Activated T-cell treated with anti-CD3 and anti-CD28 coated beads, Interleukin-2, amount 50 U/mL, for 72 hours (primary cell): ENCODE measurements around the gene DCST1. TPM values are rescaled to one million over a fixed set of nuclear protein-coding genes. Genes with fewer than 3 reads are reported as not detected.

Experiments used
- ATAC-seq, 2 donors: fragments of 150-1000 bp; cut with Tn5 transposase; replicated peaks in 1 of 2; 2 replicates each; pipeline ENCODE4 v1.10.0; 2021; ENCODE audit warnings: moderate library complexity in 2 of 2, mild to moderate bottlenecking in 1 of 2
- DNase-seq, 2 donors: peaks; one replicate each; pipeline ENCODE4 v3.0.0; 2021 to 2022; ENCODE audit warnings: mixed read lengths in 1 of 2
- H3K27ac Mint-ChIP-seq: one replicate; pipeline ENCODE4 v1.8.0; 2022; ENCODE audit warnings: mild to moderate bottlenecking, moderate library complexity, mixed read lengths
- H3K27me3 Mint-ChIP-seq: one replicate; pipeline ENCODE4 v1.8.0; 2022; ENCODE audit warnings: low read depth, mixed read lengths
- H3K36me3 Mint-ChIP-seq, 2 donors: one replicate each; pipeline ENCODE4 v1.8.0; 2022; ENCODE audit warnings: mixed read lengths in 2 of 2, mild to moderate bottlenecking in 1 of 2; ENCODE audit not compliant: insufficient read depth in 2 of 2
- H3K4me1 Mint-ChIP-seq: one replicate; pipeline ENCODE4 v1.8.0; 2022; ENCODE audit warnings: low read depth, mixed read lengths
- H3K4me3 Mint-ChIP-seq, 2 donors: one replicate each; pipeline ENCODE4 v1.8.0; 2022; ENCODE audit warnings: mild to moderate bottlenecking in 2 of 2, mixed read lengths in 2 of 2, moderate library complexity in 2 of 2
- H3K9me3 Mint-ChIP-seq, 2 donors: one replicate each; pipeline ENCODE4 v1.8.0; 2022; ENCODE audit warnings: mixed read lengths in 2 of 2
- total RNA-seq, 2 donors: library from RNA; stranded (reverse); gene quantifications; one replicate each; pipeline ENCODE4 v1.2.3, GENCODE V29; 2022

The DCST1 gene
- total RNA-seq, 2 donors from 2014 or later, result 0.10 TPM; not detected in 1

DNA sequence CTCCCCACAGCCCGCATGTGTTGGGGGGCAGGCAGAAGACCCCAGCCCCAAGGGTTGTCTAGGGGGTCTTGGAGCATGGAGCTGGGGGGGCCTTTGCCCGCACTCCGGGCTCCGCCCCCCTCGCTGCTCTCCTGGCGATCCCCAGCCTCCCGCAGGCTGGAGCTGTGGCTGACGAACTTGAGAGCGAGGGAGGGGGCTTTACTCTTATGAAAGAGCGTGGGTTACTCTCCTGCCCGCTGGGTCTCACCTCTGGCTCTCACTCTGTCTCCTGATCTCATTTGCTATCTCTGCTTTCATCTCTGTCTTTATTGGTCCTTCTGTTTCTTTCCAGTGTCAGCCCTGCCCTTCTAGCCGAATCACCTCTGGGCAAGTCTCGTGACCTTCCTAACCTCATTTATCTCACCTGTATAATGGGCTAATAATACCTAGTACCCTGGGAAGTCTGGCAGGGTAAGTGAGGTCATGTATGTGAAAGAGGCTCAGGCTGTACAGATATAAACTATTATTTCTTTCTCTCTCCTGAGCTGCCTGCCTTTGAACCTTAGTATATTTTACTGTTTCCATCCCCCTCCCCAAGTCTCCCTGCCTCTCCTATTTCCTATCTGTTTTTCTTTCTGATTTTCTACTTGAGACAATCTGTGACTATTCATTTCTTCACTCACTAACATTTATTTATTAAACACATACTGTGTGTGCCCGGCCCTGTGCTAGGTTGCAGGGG, 30.6 kb downstream of the DCST1 start:
- H3K9me3 Mint-ChIP-seq, result no peaks in the 10 kb centered on the region
- H3K27ac Mint-ChIP-seq, result peak overlapping the region; percentile 2
- ATAC-seq (peak; percentile 25 to 31), DNase-seq (peak; percentile 29 to 48)
- H3K4me1 Mint-ChIP-seq, result peaks cover 37% of the 10 kb centered on the region
- peak overlapping the region; percentile 80 to 87 for H3K4me3 Mint-ChIP-seq
- peaks cover 1 to 2% of the 10 kb centered on the region in 2 donors for H3K36me3 Mint-ChIP-seq
- H3K27me3 Mint-ChIP-seq, result no peaks in the 10 kb centered on the region

DNA sequence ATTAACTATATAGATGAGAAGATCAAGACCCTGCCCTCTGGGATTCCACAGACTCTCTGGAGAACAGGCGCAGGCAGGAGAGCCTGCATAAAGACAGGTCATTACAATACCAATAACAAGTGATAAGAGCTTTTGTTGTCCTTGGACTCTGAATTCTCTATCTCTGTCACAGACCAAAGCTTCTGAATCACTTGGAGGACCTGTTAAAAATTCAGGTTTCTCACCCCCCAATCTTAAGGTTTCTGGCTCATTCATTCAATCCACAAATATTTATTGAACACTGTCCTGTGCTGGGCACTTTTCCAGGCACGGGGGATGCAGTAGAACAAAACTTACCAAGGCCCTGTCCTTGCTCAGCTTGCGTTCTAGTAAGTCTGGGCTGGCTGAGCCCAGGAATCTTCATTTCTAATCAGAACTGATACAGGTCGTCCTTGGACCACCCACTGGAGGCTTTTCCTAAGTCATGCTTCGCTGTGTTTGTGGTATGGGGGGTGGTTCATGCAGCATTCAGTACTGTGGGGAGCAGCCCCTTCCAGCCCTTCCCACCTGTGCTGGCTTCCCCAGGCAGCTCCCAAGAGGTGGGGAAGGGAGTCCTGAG, 31.3 kb downstream of the DCST1 start:
- peak overlapping the region; percentile 2 for H3K27ac Mint-ChIP-seq
- H3K36me3 Mint-ChIP-seq, result peaks cover 1 to 2% of the 10 kb centered on the region in 2 donors
- no peak for ATAC-seq
- H3K4me1 Mint-ChIP-seq, result peaks cover 37% of the 10 kb centered on the region
- no peaks in the 10 kb centered on the region for H3K9me3 Mint-ChIP-seq
- peak overlapping the region; percentile 80 to 87 for H3K4me3 Mint-ChIP-seq
- no peaks in the 10 kb centered on the region for H3K27me3 Mint-ChIP-seq
- no peak for DNase-seq

DNA sequence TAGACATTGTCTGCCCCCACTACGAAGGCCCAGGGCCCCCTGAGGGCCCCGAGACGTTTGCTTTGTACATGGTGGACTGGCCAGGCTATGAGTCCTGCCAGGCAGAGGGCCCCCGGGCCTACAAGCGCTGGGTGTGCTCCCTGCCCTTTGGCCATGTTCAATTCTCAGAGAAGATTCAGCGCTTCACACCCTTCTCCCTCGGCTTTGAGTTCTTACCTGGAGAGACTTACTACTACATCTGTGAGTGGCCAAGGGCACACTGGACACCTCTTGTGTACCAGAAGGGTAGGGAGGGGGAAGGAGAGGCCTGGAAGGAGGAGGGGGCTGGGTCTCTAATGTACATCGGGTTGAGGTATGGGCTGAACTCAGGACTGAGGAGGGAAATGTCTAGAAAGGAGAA, 33.2 kb downstream of the DCST1 start:
- peaks cover 32% of the 10 kb centered on the region for H3K4me1 Mint-ChIP-seq
- no peak overlapping the region for H3K27ac Mint-ChIP-seq
- ATAC-seq (no peak), DNase-seq (no peak)
- no peaks in the 10 kb centered on the region for H3K27me3 Mint-ChIP-seq
- H3K9me3 Mint-ChIP-seq, result no peaks in the 10 kb centered on the region
- no peak overlapping the region for H3K4me3 Mint-ChIP-seq
- peaks cover 1 to 2% of the 10 kb centered on the region in 2 donors for H3K36me3 Mint-ChIP-seq

DNA sequence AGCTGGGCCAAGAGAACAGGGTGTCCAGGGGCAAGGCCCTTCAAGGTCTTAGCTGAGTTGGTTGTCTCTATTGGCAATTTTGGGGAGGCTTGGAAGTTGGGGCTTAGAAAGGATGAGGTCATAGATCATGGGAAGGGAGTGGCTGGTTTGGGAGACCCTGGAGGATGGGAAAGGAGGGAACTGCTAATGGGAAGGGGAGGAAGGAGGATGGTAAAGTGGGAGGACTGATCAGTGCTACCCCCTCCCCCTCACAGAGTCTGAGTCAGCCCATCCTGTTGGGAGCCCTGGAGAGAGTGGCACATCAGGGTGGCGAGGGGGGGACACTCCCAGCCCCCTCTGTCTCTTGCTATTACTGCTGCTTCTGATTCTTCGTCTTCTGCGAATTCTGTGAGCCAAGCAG, 35.0 kb downstream of the DCST1 start:
- DNase-seq (no peak), ATAC-seq (no peak)
- H3K9me3 Mint-ChIP-seq, result no peaks in the 10 kb centered on the region
- peaks cover 1 to 2% of the 10 kb centered on the region in 2 donors for H3K36me3 Mint-ChIP-seq
- H3K27me3 Mint-ChIP-seq, result no peaks in the 10 kb centered on the region
- H3K4me3 Mint-ChIP-seq, result no peak overlapping the region
- H3K4me1 Mint-ChIP-seq, result peaks cover 24% of the 10 kb centered on the region
- no peak overlapping the region for H3K27ac Mint-ChIP-seq

DNA sequence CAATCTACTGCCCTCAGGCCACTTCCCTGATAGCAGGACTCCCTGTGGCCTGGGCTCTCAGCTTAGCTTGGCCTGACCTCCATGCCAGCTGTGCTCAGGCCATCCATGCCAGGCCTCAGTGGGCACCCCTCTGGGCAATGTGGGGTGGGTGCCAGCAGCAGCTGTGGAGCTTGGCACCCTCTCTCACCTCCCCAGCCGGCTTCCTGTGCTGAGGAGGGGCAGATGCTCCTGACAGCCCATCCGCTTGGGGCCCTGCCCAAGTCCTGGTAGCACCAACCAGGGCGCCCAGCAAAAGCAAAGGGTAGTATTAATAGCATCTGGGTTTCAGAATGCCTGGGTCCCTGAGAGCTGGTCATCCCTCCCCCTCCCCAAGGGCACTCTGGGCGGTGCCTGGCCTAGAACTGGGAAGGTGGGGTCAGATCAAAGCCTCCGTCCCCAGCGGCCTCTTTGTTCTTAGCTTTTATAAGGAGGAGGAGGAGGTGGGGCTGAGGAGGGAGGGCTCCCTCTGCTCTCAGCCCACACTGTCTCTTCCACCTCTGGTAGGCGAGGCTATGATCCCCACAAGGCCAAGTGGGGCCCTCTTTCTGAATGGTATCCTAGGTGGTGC, 36.0 kb downstream of the DCST1 start:
- Mint-ChIP-seq H3K27ac (no peak overlapping the region), H3K9me3 (no peaks in the 10 kb centered on the region), H3K27me3 (no peaks in the 10 kb centered on the region), H3K4me1 (peaks cover 23% of the 10 kb centered on the region), H3K4me3 (no peak overlapping the region), H3K36me3 (peaks cover 0 to 1% of the 10 kb centered on the region in 2 donors)
- DNase-seq, result no peak
- no peak for ATAC-seq

DNA sequence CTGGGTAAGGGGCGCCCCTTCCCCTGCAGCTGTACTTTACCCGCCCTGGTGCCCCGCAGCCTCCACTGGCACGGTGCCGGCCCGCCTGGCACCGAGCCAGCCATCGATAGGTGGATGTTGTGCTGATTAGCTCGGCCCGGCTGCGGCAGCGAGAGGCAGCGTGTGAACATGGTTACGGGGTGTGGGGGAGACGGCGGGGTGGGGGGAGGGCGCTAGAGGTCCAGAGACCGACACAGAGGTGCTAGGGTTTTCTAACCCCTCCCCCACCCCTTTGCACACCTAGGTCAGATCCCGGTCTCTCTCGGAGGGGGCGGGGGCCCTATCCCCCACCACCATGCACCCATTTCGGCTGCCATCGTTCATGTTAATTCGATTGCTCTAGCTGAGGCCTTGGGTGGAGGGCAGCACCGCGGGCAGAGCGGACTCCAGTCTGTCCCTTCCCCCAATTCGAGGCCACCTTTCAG, 36.6 kb downstream of the DCST1 start:
- peaks cover 0 to 1% of the 10 kb centered on the region in 2 donors for H3K36me3 Mint-ChIP-seq
- DNase-seq (no peak), ATAC-seq (no peak)
- H3K27ac Mint-ChIP-seq, result no peak overlapping the region
- H3K9me3 Mint-ChIP-seq, result no peaks in the 10 kb centered on the region
- peak overlapping the region; percentile 28 to 62 for H3K4me3 Mint-ChIP-seq
- no peaks in the 10 kb centered on the region for H3K27me3 Mint-ChIP-seq
- H3K4me1 Mint-ChIP-seq, result peaks cover 19% of the 10 kb centered on the region

DNA sequence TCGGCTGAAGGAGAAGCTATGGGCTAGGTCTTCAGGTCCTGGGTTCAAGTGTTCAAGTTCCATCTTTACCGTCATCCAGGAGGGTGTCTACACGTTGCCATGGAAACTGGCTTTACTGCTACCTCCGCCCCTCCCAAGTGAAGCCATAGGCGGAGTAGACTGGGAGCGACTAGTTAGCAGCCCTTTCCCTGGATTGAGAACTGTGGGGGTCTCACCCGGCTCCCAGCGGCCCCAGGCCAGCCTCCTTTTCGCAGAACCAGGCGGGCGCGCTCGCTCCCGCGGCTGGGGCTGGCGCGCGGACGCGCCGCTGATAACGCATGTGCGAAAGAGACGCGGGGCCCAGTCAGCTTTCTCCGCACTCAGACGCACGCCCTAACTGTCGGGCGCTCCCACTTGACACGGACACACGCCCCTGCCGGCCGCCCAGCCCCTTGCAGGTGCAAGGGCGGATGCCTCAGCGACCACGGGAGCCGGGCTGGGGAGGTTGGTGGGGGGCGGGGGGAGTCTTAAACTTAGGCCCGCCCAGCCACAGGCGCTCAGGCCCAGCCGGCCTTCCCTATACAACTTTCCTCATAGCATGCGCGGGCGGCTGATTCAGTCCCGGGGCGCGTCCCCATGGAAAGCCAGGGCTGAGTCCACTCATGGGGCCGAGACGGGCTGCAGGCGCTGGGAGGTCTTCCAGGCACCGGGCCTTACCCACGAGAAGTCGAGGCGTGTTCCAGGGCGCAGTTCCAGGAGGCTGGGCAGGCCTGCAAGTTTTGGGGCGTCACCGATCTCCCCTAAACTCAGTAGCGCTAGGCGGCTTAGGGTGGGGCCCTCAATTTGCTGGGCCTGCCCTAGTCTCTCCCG, 37.3 kb downstream of the DCST1 start:
- Mint-ChIP-seq H3K4me1 (peaks cover 19% of the 10 kb centered on the region), H3K36me3 (peaks cover 0 to 1% of the 10 kb centered on the region in 2 donors), H3K9me3 (no peaks in the 10 kb centered on the region), H3K27ac (no peak overlapping the region), H3K4me3 (peak overlapping the region; percentile 28 to 62), H3K27me3 (no peaks in the 10 kb centered on the region)
- DNase-seq, result peak; percentile 80 to 88
- ATAC-seq, result peak; percentile 96 to 97

DNA sequence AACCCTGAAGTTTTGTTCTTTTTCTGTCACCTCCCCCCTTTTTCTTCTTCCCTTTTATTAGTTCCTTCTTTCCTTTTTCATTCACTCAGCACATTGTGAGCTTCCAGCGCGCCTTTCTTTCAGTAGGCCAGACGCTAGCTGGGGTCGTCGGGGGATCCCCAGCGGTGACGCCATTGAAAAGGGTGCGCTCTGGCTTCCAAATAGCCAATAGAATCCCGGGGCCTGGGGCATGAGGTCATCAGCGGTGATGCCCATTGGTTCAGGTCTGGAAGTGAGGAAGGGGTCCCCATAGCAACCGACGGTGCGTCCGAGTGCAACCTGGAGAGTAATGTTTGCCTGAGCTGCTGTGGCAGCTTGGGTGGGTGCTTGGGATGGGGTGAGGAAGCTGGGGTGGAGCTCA, 38.1 kb downstream of the DCST1 start:
- H3K27me3 Mint-ChIP-seq, result no peaks in the 10 kb centered on the region
- DNase-seq (no peak), ATAC-seq (no peak)
- no peak overlapping the region for H3K27ac Mint-ChIP-seq
- peaks cover 0 to 1% of the 10 kb centered on the region in 2 donors for H3K36me3 Mint-ChIP-seq
- H3K4me1 Mint-ChIP-seq, result peaks cover 15% of the 10 kb centered on the region
- peak overlapping the region; percentile 28 to 45 for H3K4me3 Mint-ChIP-seq
- no peaks in the 10 kb centered on the region for H3K9me3 Mint-ChIP-seq

DNA sequence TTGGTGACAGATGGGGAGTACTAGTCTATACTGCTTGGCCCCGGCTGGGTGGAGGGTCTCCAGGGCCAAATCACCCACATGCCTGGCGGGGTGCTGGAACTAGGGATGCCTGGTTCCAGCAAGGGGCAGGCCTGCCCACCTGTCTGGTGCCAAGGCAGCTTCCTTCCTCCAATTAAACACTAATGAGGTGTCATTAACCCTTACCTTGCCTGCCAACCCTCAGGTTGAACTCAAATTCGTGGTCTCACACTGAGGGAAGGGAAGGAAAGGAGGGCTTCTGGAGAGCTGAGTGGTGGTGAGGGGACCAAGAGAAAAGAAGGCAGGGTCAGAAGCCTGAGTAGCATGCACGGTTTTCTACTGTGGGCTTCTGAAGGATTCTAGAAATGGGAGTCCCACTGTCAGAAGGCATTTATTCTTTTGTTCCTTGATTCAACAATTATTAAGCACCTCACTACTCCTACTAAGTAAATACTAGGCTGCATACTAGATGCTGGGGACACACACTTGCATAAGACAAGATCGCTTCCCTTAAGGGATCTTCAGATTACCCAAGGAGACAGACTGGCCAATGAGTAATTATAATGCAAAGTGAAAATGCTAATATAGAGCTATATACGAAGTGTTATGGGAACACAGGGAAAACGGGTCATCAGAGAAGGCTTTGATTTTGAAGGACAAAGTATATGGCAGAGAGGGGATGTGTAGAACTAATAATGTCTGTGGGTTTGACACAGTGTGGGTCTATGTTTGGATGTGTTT, 39.1 kb downstream of the DCST1 start:
- DNase-seq, result no peak
- Mint-ChIP-seq H3K27me3 (no peaks in the 10 kb centered on the region), H3K9me3 (no peaks in the 10 kb centered on the region), H3K4me1 (peaks cover 15% of the 10 kb centered on the region), H3K27ac (no peak overlapping the region), H3K36me3 (peaks cover 0 to 1% of the 10 kb centered on the region in 2 donors), H3K4me3 (no peak overlapping the region)
- no peak for ATAC-seq

DNA sequence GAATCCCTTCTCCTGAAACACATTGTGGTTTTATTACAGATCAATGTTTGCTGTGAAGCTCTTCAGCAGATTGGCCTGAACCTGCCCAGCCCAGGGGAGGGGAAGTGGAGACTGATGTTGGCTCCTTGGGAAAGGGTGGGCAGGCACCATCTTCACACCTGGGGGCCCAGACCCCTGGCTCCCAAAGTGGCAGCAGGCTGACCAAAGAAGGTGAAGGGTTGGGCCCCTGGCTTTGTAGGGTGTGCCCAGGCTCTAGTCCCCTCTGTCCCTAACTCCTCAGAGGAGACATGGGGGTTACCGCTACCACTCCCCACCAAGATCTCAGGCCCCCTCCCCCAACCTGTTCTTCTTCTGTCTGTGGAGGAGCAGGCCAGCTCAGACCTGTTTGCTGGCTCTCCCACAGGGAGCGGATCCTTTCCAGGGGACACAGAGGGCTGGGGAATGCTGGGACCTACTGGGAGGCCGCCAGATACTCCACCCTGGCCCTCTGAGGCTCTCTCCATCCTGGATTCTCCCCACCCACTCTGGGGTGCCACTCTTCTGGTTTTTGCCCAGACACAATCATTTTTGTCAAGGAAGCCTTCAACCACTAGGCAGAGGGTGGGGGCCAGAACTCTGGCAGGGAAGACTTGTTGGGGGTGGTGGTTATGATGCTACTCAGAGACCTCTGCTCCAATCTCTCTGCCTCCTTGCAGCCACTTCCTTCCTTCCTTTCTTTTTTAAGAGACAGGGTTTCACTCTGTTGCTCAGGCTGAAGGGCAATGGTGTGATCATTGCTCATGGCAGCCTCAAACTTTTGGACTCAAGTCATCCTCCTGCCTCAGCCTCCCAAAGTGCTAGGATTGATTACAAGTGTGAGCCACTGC, 40.0 kb downstream of the DCST1 start:
- no peak for DNase-seq
- peak; percentile 18 to 31 for ATAC-seq
- Mint-ChIP-seq H3K4me1 (peaks cover 15% of the 10 kb centered on the region), H3K36me3 (peaks cover 0 to 1% of the 10 kb centered on the region in 2 donors), H3K4me3 (no peak overlapping the region), H3K27me3 (no peaks in the 10 kb centered on the region), H3K9me3 (no peaks in the 10 kb centered on the region), H3K27ac (no peak overlapping the region)

DNA sequence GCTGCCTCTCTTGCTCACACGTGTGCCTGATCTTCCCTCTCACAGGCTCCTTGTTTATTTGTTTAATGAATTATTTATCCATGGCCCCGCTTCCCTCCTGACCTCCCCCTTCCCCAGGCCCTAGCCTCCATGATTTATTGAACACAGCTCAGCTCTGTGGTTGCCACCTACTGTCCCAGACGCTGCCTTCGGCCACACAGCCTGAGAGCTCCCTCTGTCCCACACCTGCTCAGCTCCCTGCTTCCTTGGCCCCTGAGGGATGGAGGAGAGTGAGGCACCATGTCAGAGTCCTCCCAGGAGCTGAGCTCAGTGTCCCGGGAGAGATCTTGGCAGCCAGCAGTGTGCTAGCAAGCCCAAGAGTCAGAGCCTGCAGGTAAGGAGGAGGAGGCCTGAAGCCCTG, 41.9 kb downstream of the DCST1 start:
- no peak overlapping the region for H3K4me3 Mint-ChIP-seq
- no peaks in the 10 kb centered on the region for H3K36me3 Mint-ChIP-seq
- H3K4me1 Mint-ChIP-seq, result peaks cover 21% of the 10 kb centered on the region
- H3K27me3 Mint-ChIP-seq, result peaks cover 9% of the 10 kb centered on the region
- DNase-seq (no peak), ATAC-seq (no peak)
- no peaks in the 10 kb centered on the region for H3K9me3 Mint-ChIP-seq
- H3K27ac Mint-ChIP-seq, result no peak overlapping the region
